HepG2 (cell line): Measurements from ENCODE around the gene DNAJB11. TPM values are rescaled to one million over a fixed set of nuclear protein-coding genes. Genes with fewer than 3 reads are reported as not detected.
A peak's percentile ranks its signal among the peaks of the same experiment; 100 is the strongest.

Experiments
- GZF1 ChIP-seq: sonication (generic); formaldehyde crosslinking; IDR thresholded peaks from 2 replicates; pipeline ENCODE4 v1.5.1; 2020; ENCODE audit warnings: mild to moderate bottlenecking, missing genetic modification reagents
- HMG20B ChIP-seq: conservative IDR thresholded peaks from 2 replicates; pipeline ENCODE4 v1.6.1; 2016; ENCODE audit warnings: missing genetic modification reagents, missing compliant biosample characterization
- HMGXB3 ChIP-seq: sonication (generic); formaldehyde crosslinking; IDR thresholded peaks from 2 replicates; pipeline ENCODE4 v1.4.0; 2020; ENCODE audit warnings: missing genetic modification reagents, borderline replicate concordance
- JUNB ChIP-seq: sonication (generic); formaldehyde crosslinking; IDR thresholded peaks from 2 replicates; pipeline ENCODE4 v1.8.0; 2022; ENCODE audit warnings: missing genetic modification reagents, mild to moderate bottlenecking, borderline replicate concordance
- MIER3 ChIP-seq: IDR thresholded peaks from 2 replicates; pipeline ENCODE4 v1.6.1; 2016; ENCODE audit warnings: missing compliant biosample characterization, borderline replicate concordance
- PRMT3 ChIP-seq: sonication (generic); formaldehyde crosslinking; IDR thresholded peaks from 2 replicates; pipeline ENCODE4 v1.8.1; 2022; ENCODE audit warnings: low read depth, mild to moderate bottlenecking, moderate library complexity, missing genetic modification reagents, borderline replicate concordance
- RNF2 ChIP-seq: fragments of 450-650 bp; conservative IDR thresholded peaks from 2 replicates; pipeline ENCODE4 v1.6.1; 2016; ENCODE audit warnings: low read depth
- TCF7 ChIP-seq: sonication (generic); IDR thresholded peaks from 2 replicates; pipeline ENCODE4 v1.6.1; 2016; ENCODE audit warnings: antibody characterized with exemption, low read depth
- ZNF34 ChIP-seq: sonication (generic); formaldehyde crosslinking; IDR thresholded peaks from 2 replicates; pipeline ENCODE4 v1.4.0; 2020; ENCODE audit warnings: mild to moderate bottlenecking, missing genetic modification reagents, borderline replicate concordance
- ZNF7 ChIP-seq: IDR thresholded peaks from 2 replicates; pipeline ENCODE4 v1.6.1; 2016; ENCODE audit warnings: missing biosample characterization, missing genetic modification reagents
- polyA plus RNA-seq, 8 experiments: library from polyadenylated mRNA; depleted of rRNA in 3 of 8; stranded (reverse) in 7 of 8; unstranded in 1 of 8; fragments of >200 nt; fragmentation: Illumina TruSeq in 4 of 8; extraction: Trizol in 4 of 8; gene quantifications; 2 replicates each; pipeline versions ENCODE4 v1.2.1 to v1.2.3, GENCODE V29; 2011 to 2016; ENCODE audit warnings: low read depth in 4 of 8, missing spikeins in 1 of 8, mixed read lengths in 1 of 8; ENCODE audit not compliant: insufficient read depth in 1 of 8
- total RNA-seq, 5 experiments: library from RNA; depleted of rRNA; stranded (reverse); fragments of >200 nt; fragmentation: Illumina TruSeq; extraction: Trizol; gene quantifications; 2 replicates each; pipeline ENCODE4 v1.2.3, GENCODE V29; 2016; ENCODE audit warnings: low read depth in 1 of 5
- TF ChIP-seq, protein P1 (sequence below): sonication (generic); formaldehyde crosslinking; IDR thresholded peaks from 2 replicates; pipeline ENCODE4 v1.5.0; 2020; ENCODE audit warnings: missing genetic modification reagents, mild to moderate bottlenecking, borderline replicate concordance
- TF ChIP-seq, protein P2 (sequence below): sonication (generic); formaldehyde crosslinking; IDR thresholded peaks from 2 replicates; pipeline ENCODE4 v1.9.0; 2021; ENCODE audit warnings: missing genetic modification reagents, borderline replicate concordance
- TF ChIP-seq, protein P3 (sequence below): sonication (generic); formaldehyde crosslinking; IDR thresholded peaks from 2 replicates; pipeline ENCODE4 v1.8.1; 2023; ENCODE audit warnings: mild to moderate bottlenecking, missing genetic modification reagents
- TF ChIP-seq, protein P4 (sequence below), 2 experiments: fragments of 450-650 bp in 1 of 2; sonication (generic) in 1 of 2; formaldehyde crosslinking; IDR thresholded peaks; 2 replicates each; pipeline versions ENCODE4 v1.5.0 to v1.8.0; 2020 to 2022; ENCODE audit warnings: mild to moderate bottlenecking in 1 of 2, missing genetic modification reagents in 1 of 2

Gene DNAJB11
- total and polyA plus RNA-seq, 2 of the 13 experiments (the other 11 are each of a cell fraction or from before 2014, with no cell fraction given), result 41.0 to 132 TPM

DNA sequence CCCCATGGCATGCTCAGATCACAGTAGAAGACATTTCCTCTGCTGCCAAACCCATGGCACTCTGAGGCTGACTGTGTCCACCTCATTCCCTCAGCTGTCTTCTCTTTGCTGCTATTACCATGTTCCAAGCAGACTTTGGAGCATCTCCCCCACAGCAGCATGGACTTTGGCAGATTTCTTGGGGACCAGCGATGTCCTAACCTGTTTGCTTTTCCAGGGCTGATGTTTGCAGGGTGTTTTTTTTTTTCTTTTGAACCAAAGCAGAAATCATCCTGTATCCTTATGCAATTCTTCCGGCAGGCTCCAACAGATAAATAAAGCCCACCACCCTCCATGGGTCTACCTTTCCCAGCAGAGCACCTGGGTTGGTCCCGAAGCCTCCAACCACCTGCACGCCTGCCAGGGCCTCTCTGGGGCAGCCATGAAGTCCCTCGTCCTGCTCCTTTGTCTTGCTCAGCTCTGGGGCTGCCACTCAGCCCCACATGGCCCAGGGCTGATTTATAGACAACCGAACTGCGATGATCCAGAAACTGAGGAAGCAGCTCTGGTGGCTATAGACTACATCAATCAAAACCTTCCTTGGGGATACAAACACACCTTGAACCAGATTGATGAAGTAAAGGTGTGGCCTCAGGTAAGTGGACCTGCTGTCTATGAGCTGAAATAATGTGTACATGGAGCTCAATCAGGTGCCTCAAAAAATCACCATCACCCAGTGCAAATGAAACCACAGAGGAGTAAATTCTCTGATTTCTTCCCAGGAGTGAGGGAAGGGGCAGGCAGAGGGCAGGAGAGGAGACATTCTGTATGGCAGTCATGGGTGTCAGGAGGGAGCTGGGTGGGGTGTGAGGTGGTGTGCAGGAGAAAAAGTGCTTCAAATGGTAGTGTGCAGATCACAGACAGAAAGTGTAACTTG, 42.5 kb downstream of the DNAJB11 start, which contains the start of gene AHSG (continued):
- TF ChIP-seq HMGXB3 (CRISPR knock-in tag), result no peak
- TF ChIP-seq TCF7, result peak; percentile 98
- peak; percentile 82 for TF ChIP-seq GZF1 (CRISPR knock-in tag)
- no peak for TF ChIP-seq ZNF7 (CRISPR knock-in tag)
- TF ChIP-seq, protein P1, sequence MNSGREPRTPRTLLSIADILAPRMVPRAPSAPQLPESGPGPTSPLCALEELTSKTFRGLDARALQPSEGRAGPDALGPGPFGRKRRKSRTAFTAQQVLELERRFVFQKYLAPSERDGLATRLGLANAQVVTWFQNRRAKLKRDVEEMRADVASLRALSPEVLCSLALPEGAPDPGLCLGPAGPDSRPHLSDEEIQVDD, result no peak
- TF ChIP-seq ZNF34 (CRISPR knock-in tag), result no peak
- TF ChIP-seq RNF2, result no peak
- TF ChIP-seq MIER3, result peak; percentile 86; the same call in 1 of the 2 replicates
- TF ChIP-seq, protein P2, sequence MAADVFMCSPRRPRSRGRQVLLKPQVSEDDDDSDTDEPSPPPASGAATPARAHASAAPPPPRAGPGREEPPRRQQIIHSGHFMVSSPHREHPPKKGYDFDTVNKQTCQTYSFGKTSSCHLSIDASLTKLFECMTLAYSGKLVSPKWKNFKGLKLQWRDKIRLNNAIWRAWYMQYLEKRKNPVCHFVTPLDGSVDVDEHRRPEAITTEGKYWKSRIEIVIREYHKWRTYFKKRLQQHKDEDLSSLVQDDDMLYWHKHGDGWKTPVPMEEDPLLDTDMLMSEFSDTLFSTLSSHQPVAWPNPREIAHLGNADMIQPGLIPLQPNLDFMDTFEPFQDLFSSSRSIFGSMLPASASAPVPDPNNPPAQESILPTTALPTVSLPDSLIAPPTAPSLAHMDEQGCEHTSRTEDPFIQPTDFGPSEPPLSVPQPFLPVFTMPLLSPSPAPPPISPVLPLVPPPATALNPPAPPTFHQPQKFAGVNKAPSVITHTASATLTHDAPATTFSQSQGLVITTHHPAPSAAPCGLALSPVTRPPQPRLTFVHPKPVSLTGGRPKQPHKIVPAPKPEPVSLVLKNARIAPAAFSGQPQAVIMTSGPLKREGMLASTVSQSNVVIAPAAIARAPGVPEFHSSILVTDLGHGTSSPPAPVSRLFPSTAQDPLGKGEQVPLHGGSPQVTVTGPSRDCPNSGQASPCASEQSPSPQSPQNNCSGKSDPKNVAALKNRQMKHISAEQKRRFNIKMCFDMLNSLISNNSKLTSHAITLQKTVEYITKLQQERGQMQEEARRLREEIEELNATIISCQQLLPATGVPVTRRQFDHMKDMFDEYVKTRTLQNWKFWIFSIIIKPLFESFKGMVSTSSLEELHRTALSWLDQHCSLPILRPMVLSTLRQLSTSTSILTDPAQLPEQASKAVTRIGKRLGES (CRISPR knock-in tag), result peak; percentile 80; the same call in 1 of the 2 replicates
- TF ChIP-seq HMG20B (CRISPR knock-in tag), result peak; percentile 61; the same call in 1 of the 2 replicates
- TF ChIP-seq, protein P3, sequence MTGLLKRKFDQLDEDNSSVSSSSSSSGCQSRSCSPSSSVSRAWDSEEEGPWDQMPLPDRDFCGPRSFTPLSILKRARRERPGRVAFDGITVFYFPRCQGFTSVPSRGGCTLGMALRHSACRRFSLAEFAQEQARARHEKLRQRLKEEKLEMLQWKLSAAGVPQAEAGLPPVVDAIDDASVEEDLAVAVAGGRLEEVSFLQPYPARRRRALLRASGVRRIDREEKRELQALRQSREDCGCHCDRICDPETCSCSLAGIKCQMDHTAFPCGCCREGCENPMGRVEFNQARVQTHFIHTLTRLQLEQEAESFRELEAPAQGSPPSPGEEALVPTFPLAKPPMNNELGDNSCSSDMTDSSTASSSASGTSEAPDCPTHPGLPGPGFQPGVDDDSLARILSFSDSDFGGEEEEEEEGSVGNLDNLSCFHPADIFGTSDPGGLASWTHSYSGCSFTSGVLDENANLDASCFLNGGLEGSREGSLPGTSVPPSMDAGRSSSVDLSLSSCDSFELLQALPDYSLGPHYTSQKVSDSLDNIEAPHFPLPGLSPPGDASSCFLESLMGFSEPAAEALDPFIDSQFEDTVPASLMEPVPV (CRISPR knock-in tag), result 0 out of 2 replicates have a peak, but pooled peaks have one; percentile 36
- peak; percentile 84 for TF ChIP-seq JUNB (CRISPR knock-in tag)
- TF ChIP-seq, protein P4, sequence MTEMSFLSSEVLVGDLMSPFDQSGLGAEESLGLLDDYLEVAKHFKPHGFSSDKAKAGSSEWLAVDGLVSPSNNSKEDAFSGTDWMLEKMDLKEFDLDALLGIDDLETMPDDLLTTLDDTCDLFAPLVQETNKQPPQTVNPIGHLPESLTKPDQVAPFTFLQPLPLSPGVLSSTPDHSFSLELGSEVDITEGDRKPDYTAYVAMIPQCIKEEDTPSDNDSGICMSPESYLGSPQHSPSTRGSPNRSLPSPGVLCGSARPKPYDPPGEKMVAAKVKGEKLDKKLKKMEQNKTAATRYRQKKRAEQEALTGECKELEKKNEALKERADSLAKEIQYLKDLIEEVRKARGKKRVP (CRISPR knock-in tag; IDR thresholded peaks at IDR 0.05), result peak in 1 of 2 experiments; percentile 93; a peak in 2 of 4 replicates
- TF ChIP-seq PRMT3 (CRISPR knock-in tag), result no peak
